Upper lobe of right lung (tissue), 1 donor: ENCODE results near the gene LACTB. TPM values are rescaled to one million over a fixed set of nuclear protein-coding genes. Genes with fewer than 3 reads are reported as not detected.

Experiments used
- ATAC-seq: fragments of 200-7000 bp; cut with Tn5 transposase; one replicate; pipeline ENCODE4 v1.9.1; 2020; ENCODE audit warnings: mild to moderate bottlenecking, moderate library complexity
- DNase-seq: peaks from one replicate; pipeline ENCODE4 v3.0.0-alpha.2; 2020
- H3K27ac ChIP-seq: fragments of 200-600 bp; one replicate; pipeline ENCODE4 v1.8.0; 2022
- H3K27me3 ChIP-seq: fragments of 200-600 bp; one replicate; pipeline ENCODE4 v1.8.0; 2022; ENCODE audit warnings: mild to moderate bottlenecking
- H3K36me3 ChIP-seq: fragments of 200-600 bp; one replicate; pipeline ENCODE4 v1.8.0; 2022
- H3K4me1 ChIP-seq: fragments of 200-600 bp; one replicate; pipeline ENCODE4 v1.8.0; 2022
- H3K4me3 ChIP-seq: fragments of 200-600 bp; one replicate; pipeline ENCODE4 v1.8.0; 2022; ENCODE audit warnings: mild to moderate bottlenecking
- H3K9me3 ChIP-seq: fragments of 200-600 bp; one replicate; pipeline ENCODE4 v1.8.0; 2022
- CTCF ChIP-seq: fragments of 200-600 bp; IDR thresholded peaks from one replicate; pipeline ENCODE4 v1.8.0; 2022; ENCODE audit warnings: antibody characterized with exemption
- intact Hi-C: fragments of 100-400 bp; cut with DNase I; formaldehyde crosslinking; loops from one replicate; pipeline ENCODE4 v1.11.0; 2022
- total RNA-seq: library from RNA; stranded (reverse); fragmentation: NEBNext Ultra II Directional; extraction: Animal tissue kit (Norgen Biotek cat#: 25700); gene quantifications from one replicate; pipeline ENCODE4 v1.2.1, GENCODE V29; 2021
- donor health status: DM: no; HTN: yes; CAD: no; lungs with severe emphysema.

Gene LACTB
- total RNA-seq, 1 donor from 2014 or later, result 24.8 TPM

- Histone ChIP-seq H3K27me3 (no peaks in the 10 kb centered on the region), H3K4me1 (peaks cover 19% of the 10 kb centered on the region), H3K4me3 (peak overlapping the region; percentile 66), H3K9me3 (no peaks in the 10 kb centered on the region), H3K36me3 (no peaks in the 10 kb centered on the region), H3K27ac (peak overlapping the region; percentile 58)
- DNase-seq (no peak), ATAC-seq (no peak)
- intact Hi-C loops, result no loop called here
- no peak for TF ChIP-seq CTCF
Measured at GRCh38 chr15:63188247-63188925, 66.7 kb downstream of the LACTB start.

- Histone ChIP-seq H3K9me3 (no peaks in the 10 kb centered on the region), H3K27me3 (no peaks in the 10 kb centered on the region), H3K4me1 (peaks cover 27% of the 10 kb centered on the region), H3K4me3 (peak within 1 kb of the TSS; percentile 66), H3K36me3 (no peaks in the 10 kb centered on the region), H3K27ac (peak within 1 kb of the TSS; percentile 80)
- TF ChIP-seq CTCF, result no peak
- ATAC-seq (peak; percentile 99), DNase-seq (peak; percentile 99)
- intact Hi-C loops, result no loop called here
Measured at GRCh38 chr15:63188926-63189871, 67.5 kb downstream of the LACTB start, which contains the start of gene RAB8B. Gene RAB8B (plus strand): TSS chr15:63189606. CDS start chr15:63189625, 19 bp downstream.

GRCh38 chr15:63189941-63190768, 68.5 kb downstream of the LACTB start:
- intact Hi-C loops, result no loop called here
- peak overlapping the region; percentile 66 for H3K4me3 ChIP-seq
- ATAC-seq (peak; percentile 2), DNase-seq (no peak)
- no peaks in the 10 kb centered on the region for H3K27me3 ChIP-seq
- H3K9me3 ChIP-seq, result no peaks in the 10 kb centered on the region
- TF ChIP-seq CTCF, result no peak
- H3K36me3 ChIP-seq, result no peaks in the 10 kb centered on the region
- peak overlapping the region; percentile 80 for H3K27ac ChIP-seq
- H3K4me1 ChIP-seq, result peaks cover 36% of the 10 kb centered on the region

DNA sequence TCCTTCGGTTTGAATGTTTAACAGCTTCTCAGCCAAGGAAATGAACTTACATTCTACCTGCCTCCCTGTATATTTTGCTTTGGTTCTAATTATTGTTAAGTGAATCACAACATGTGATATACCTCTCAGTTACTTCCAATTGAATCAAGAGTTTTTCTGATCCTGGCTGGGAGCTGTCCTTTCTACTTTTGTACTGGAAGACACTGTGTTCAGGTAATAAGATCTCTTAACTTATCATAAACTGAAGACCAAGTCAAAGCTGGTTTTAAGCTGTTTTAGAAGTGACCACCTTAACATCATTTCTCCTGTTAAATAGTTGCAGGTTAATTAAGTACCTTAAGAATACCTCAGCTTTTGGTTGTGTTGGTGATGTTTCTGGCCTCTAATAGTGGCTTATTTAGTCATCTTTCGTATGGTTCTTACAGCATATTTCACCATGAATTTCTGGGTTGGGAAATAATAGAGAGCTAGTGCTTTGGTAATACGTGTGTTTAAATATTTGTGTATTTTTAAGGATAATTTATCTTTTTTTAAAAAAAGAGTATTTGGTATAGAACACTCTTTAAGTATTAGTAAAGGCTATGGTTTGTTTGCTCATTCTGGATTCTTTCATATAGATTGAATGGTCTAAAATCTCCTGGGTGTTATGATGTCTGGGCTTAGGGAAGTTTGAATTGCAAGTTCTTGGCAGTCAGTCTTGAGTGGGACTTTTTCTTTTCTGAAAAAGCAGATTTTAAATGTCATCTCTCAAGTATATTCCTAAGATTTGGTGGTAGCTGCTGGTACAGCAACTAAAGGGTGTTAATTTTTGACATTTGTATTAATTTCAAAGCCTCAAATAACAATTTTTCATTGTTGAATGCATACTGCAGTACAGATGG, 69.3 kb downstream of the LACTB start:
- Histone ChIP-seq H3K27ac (peak overlapping the region; percentile 80), H3K4me3 (peak overlapping the region; percentile 66), H3K4me1 (peaks cover 45% of the 10 kb centered on the region), H3K27me3 (no peaks in the 10 kb centered on the region), H3K9me3 (no peaks in the 10 kb centered on the region), H3K36me3 (no peaks in the 10 kb centered on the region)
- no peak for TF ChIP-seq CTCF
- no peak for ATAC-seq
- no peak for DNase-seq
- intact Hi-C loops, result no loop called here

Other genes starting within 250 kb of the LACTB start
- gene TPM1, start 79.1 kb upstream of the LACTB start, total RNA-seq, result 229 TPM
- 196 TPM for gene RPS27L, start 35.6 kb downstream of the LACTB start, total RNA-seq
- gene RAB8B, start 67.7 kb downstream of the LACTB start, total RNA-seq, result 54.5 TPM
- 20.0 TPM for gene APH1B, start 155.7 kb downstream of the LACTB start, total RNA-seq